Muscle layer of duodenum (tissue), 2 donors: Measurements from ENCODE around the gene CAPN10.
A peak's percentile ranks its signal among the peaks of the same experiment; 100 is the strongest.

Experiments
- H3K27ac ChIP-seq: one replicate; pipeline ENCODE4 v1.7.0; 2013; ENCODE audit warnings: mild to moderate bottlenecking, low read length
- H3K27me3 ChIP-seq: one replicate; pipeline ENCODE4 v1.7.0; 2013; ENCODE audit warnings: low read depth, mild to moderate bottlenecking, control low read depth, low read length
- H3K36me3 ChIP-seq, 2 donors: one replicate each; pipeline ENCODE4 v1.7.0; 2013; ENCODE audit warnings: low read length in 2 of 2, control low read depth in 1 of 2, mild to moderate bottlenecking in 1 of 2; ENCODE audit not compliant: insufficient read depth in 2 of 2, control insufficient read depth in 1 of 2
- H3K4me1 ChIP-seq, 2 donors: one replicate each; pipeline ENCODE4 v1.7.0; 2013; ENCODE audit warnings: low read length in 2 of 2, mild to moderate bottlenecking in 2 of 2, control low read depth in 1 of 2, moderate library complexity in 1 of 2; ENCODE audit not compliant: insufficient read depth in 2 of 2, control insufficient read depth in 1 of 2
- H3K4me3 ChIP-seq, 2 donors: one replicate each; pipeline ENCODE4 v1.7.0; 2013; ENCODE audit warnings: low read length in 2 of 2, low read depth in 1 of 2, mild to moderate bottlenecking in 1 of 2
- H3K9me3 ChIP-seq, 2 donors: one replicate each; pipeline ENCODE4 v1.7.0; 2013; ENCODE audit warnings: low read length in 2 of 2, control low read depth in 1 of 2, mild to moderate bottlenecking in 1 of 2; ENCODE audit not compliant: control insufficient read depth in 1 of 2
- donor health status: healthy.

Gene CAPN10

GRCh38 chr2:240570531-240571313 is 15.8 kb upstream of the CAPN10 start:
- peak overlapping the region in 1 of 2 donors; percentile 83 for H3K4me3 ChIP-seq
- H3K36me3 ChIP-seq, result peaks cover 0 to 27% of the 10 kb centered on the region in 2 donors
- no peak overlapping the region for H3K27ac ChIP-seq
- peaks cover 17 to 42% of the 10 kb centered on the region in 2 donors for H3K4me1 ChIP-seq
- no peaks in the 10 kb centered on the region for H3K9me3 ChIP-seq
- H3K27me3 ChIP-seq, result no peaks in the 10 kb centered on the region

GRCh38 chr2:240571314-240571973 is 15.1 kb upstream of the CAPN10 start:
- no peak overlapping the region for H3K27ac ChIP-seq
- H3K4me1 ChIP-seq, result peaks cover 13 to 36% of the 10 kb centered on the region in 2 donors
- peaks cover 0 to 34% of the 10 kb centered on the region in 2 donors for H3K36me3 ChIP-seq
- no peaks in the 10 kb centered on the region for H3K27me3 ChIP-seq
- no peak overlapping the region for H3K4me3 ChIP-seq
- H3K9me3 ChIP-seq, result no peaks in the 10 kb centered on the region

DNA sequence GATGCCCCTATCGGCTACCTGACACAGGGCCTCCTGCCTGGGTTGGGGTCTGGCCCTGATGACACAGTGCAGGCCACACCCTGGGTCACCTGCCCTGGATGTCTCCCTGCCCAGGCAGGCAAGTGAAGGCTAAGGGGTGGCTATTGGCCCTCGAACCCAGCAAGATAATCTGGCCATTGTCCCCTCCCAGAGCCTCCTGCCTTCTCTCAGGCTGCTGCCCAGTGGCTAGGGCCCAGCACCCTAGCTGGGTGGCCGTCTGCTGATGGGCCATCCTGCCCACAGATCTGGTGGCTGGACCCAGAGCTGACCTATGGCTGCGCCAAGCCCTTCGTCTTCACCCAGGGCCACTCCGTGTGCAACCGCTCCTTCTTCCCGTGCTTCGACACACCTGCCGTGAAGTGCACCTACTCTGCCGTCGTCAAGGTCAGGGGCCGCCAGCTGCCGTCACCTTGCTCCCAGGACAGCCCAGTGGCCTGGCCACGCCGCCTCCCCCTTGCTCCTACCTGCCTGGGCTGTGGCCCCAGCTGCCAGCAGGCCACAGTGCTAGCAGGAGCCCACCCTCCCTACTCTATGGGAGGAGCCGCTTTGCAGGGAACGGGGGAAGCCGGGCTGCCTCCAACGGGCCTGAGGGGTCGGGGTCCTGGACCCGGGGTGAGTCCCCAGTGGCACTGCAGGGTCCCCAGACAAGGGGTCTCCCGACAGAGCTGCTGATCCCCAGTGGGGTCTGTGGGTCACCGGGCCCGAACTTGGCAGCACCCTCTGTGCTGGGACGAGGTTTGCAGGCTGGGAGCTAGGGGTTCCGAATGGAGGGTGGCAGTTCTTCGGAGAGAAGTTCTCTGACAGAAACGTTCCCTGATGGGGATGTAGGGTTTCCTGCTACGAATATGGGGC is 14.1 kb upstream of the CAPN10 start:
- Histone ChIP-seq H3K27me3 (no peaks in the 10 kb centered on the region), H3K27ac (no peak overlapping the region), H3K9me3 (no peaks in the 10 kb centered on the region), H3K4me3 (no peak overlapping the region), H3K36me3 (peaks cover 4 to 44% of the 10 kb centered on the region in 2 donors), H3K4me1 (peaks cover 9 to 27% of the 10 kb centered on the region in 2 donors)

DNA sequence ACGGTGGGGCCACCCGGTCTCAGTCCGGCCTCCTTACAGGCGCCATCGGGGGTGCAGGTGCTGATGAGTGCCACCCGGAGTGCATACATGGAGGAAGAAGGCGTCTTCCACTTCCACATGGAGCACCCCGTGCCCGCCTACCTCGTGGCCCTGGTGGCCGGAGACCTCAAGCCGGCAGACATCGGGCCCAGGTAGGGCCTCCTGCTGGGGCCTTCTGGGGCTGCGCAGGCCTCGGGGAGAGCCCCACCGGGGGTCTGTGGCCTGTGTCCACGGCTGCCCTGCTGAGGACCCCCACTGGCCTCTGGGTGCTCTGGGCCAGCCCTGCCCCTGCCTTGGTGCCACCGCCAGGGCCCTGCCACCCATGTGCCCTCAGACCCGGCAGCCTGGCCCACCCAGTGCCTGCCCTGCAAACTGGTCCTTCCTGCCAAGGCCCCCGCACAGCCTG is 13.4 kb upstream of the CAPN10 start:
- peaks cover 5 to 22% of the 10 kb centered on the region in 2 donors for H3K4me1 ChIP-seq
- no peak overlapping the region for H3K4me3 ChIP-seq
- H3K9me3 ChIP-seq, result no peaks in the 10 kb centered on the region
- H3K27ac ChIP-seq, result no peak overlapping the region
- H3K27me3 ChIP-seq, result no peaks in the 10 kb centered on the region
- peaks cover 4 to 51% of the 10 kb centered on the region in 2 donors for H3K36me3 ChIP-seq

- H3K4me1 ChIP-seq, result peaks cover 5 to 22% of the 10 kb centered on the region in 2 donors
- no peak overlapping the region for H3K27ac ChIP-seq
- peaks cover 4 to 57% of the 10 kb centered on the region in 2 donors for H3K36me3 ChIP-seq
- H3K27me3 ChIP-seq, result no peaks in the 10 kb centered on the region
- H3K4me3 ChIP-seq, result no peak overlapping the region
- no peaks in the 10 kb centered on the region for H3K9me3 ChIP-seq
These were observed 12.8 kb upstream of the CAPN10 start for GRCh38 chr2:240573516-240574385.

- no peak overlapping the region for H3K27ac ChIP-seq
- H3K27me3 ChIP-seq, result no peaks in the 10 kb centered on the region
- no peaks in the 10 kb centered on the region for H3K9me3 ChIP-seq
- H3K36me3 ChIP-seq, result peaks cover 4 to 57% of the 10 kb centered on the region in 2 donors
- no peak overlapping the region for H3K4me3 ChIP-seq
- H3K4me1 ChIP-seq, result peaks cover 7 to 26% of the 10 kb centered on the region in 2 donors
These were observed 12.0 kb upstream of the CAPN10 start for GRCh38 chr2:240574386-240575100.

DNA sequence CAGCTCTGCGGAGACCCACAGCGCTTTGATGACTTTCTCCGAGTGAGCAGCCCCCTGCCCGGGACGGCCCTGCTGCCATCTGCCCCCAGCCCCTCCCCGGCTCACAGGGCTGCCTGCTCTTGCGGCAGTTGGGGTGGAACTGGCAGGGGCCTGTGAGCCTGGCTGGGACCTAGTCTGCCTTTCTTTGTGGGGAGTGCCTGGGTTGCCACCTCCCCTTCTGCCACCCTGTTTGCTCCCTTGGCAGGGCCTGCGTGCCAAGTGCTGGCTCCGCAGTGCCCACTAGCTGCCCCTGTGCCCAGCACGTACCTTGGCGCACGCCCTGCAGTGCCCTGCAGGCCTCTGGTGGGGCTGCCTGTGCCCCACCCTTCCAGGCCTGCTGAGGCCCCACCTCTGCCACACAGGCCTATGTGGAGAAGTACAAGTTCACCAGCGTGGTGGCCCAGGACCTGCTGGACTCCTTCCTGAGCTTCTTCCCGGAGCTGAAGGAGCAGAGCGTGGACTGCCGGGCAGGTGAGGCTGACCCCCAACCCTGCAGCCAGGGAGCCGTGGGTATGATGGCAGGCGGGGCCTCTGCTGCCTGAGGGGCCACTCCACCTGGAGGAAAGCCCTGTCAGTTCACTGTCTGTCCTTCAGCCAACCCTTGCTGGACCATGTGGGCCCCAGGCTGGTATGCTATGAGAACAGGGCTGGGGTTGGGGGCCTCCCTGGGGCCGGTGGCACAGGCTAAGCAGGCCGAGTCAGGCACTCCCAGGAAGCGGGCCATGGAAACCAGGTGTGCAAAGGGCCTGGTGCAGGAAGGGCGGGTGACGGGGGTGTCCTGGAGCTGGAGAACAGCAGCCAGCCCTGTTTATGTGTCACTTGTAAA is 11.2 kb upstream of the CAPN10 start:
- Histone ChIP-seq H3K27ac (no peak overlapping the region), H3K36me3 (peaks cover 4 to 57% of the 10 kb centered on the region in 2 donors), H3K4me1 (peaks cover 8 to 26% of the 10 kb centered on the region in 2 donors), H3K4me3 (no peak overlapping the region), H3K9me3 (no peaks in the 10 kb centered on the region), H3K27me3 (no peaks in the 10 kb centered on the region)

DNA sequence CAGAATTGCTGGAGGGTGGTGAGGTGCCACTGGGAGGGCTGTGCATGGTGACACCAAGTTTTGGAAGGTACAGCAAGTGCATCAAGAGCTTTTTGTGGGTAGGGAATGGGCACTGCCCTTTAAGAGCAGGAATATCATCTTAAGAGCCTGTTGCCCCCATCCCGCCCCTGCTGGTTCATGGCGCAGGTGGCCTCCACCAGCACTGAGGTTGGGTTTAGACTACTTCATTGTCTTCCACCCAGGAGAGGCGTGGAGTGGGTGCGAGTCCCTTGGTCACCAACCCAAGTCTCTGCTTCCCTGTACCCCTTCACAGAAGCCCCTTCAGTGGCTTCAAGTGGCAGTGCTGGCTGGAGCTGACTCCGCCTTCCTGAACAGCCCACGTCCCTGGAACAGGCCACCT is 10.5 kb upstream of the CAPN10 start:
- H3K27ac ChIP-seq, result no peak overlapping the region
- H3K36me3 ChIP-seq, result peaks cover 4 to 57% of the 10 kb centered on the region in 2 donors
- H3K9me3 ChIP-seq, result no peaks in the 10 kb centered on the region
- no peak overlapping the region for H3K4me3 ChIP-seq
- peaks cover 8 to 19% of the 10 kb centered on the region in 2 donors for H3K4me1 ChIP-seq
- no peaks in the 10 kb centered on the region for H3K27me3 ChIP-seq

DNA sequence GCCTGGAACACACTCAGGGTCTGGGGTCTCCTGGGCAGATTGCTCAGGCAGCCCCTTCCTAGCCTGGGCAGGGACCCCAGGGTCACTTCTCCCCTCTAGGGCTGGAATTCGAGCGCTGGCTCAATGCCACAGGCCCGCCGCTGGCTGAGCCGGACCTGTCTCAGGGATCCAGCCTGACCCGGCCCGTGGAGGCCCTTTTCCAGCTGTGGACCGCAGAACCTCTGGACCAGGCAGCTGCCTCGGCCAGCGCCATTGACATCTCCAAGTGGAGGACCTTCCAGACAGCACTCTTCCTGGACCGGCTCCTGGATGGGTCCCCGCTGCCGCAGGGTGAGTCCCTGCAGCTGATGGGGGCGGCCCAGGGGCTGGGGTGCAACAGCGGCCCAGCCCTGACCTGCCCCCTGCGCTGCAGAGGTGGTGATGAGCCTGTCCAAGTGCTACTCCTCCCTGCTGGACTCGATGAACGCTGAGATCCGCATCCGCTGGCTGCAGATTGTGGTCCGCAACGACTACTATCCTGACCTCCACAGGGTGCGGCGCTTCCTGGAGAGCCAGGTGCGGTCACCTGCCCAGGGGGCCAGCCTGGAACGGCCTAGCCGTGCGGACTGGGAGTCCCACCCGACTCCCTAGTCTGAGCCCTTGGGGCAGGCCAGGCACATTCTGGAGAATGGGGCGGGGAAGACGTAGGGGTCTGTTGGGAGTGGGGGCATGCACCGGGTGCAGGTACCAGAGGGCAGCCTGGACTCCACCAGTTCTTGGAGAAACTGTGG is 9.9 kb upstream of the CAPN10 start:
- Histone ChIP-seq H3K9me3 (no peaks in the 10 kb centered on the region), H3K27me3 (no peaks in the 10 kb centered on the region), H3K4me3 (no peak overlapping the region), H3K36me3 (peaks cover 4 to 57% of the 10 kb centered on the region in 2 donors), H3K27ac (no peak overlapping the region), H3K4me1 (peaks cover 8 to 15% of the 10 kb centered on the region in 2 donors)
